ENCODE data around the gene RBMS3. TPM values are rescaled to one million over a fixed set of nuclear protein-coding genes. Genes with fewer than 3 reads are reported as not detected.

RBMS3 gene
- total RNA-seq, 4 donors from 2014 or later: 3.8 to 18.7 (median 14.6) TPM

DNA sequence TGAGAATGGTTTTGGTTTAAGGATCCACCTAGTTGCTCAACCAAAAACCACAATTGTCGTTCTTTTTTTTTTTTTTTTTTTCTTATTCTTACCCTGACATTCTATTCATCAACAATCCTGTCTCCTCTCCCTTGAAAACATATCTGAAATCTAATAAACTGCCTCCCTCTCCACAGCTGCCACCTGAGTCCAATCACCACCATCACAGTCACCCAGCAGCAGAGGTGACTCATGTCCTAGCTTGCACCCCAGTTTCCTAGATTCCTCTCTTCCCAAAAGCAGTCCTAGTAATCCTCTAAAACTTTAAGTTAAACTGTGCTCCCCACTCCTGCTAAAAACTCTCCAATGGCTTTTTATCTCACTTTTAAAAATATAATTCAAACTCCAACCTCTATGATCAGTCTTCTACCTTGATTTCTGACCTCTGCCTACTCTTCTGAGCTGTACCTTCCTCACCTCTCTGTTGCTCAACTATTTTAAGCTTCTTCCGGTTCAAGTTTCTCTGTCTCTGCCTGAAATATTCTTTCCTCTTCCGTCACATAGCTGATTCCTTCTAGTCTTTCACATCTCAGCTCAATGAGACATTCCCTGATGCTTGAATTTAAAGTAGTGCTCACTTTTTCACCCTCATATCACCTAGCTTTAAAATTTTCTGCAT lies 33.7 kb upstream of the RBMS3 start:
- intact Hi-C loops (cut with DNase I; ENCODE audit: low total_unique reads): no loop called here
- WGBS, 2 donors (ENCODE audit: low coverage in 1 of 2): 84 to 93% methylated on average over 2 to 3 of the region's 3 CpGs
- no peak for TF ChIP-seq POLR2AphosphoS5 (IDR thresholded peaks at IDR 0.05)
- TF ChIP-seq, protein P1, sequence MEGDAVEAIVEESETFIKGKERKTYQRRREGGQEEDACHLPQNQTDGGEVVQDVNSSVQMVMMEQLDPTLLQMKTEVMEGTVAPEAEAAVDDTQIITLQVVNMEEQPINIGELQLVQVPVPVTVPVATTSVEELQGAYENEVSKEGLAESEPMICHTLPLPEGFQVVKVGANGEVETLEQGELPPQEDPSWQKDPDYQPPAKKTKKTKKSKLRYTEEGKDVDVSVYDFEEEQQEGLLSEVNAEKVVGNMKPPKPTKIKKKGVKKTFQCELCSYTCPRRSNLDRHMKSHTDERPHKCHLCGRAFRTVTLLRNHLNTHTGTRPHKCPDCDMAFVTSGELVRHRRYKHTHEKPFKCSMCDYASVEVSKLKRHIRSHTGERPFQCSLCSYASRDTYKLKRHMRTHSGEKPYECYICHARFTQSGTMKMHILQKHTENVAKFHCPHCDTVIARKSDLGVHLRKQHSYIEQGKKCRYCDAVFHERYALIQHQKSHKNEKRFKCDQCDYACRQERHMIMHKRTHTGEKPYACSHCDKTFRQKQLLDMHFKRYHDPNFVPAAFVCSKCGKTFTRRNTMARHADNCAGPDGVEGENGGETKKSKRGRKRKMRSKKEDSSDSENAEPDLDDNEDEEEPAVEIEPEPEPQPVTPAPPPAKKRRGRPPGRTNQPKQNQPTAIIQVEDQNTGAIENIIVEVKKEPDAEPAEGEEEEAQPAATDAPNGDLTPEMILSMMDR (IDR thresholded peaks at IDR 0.05): no peak

DNA sequence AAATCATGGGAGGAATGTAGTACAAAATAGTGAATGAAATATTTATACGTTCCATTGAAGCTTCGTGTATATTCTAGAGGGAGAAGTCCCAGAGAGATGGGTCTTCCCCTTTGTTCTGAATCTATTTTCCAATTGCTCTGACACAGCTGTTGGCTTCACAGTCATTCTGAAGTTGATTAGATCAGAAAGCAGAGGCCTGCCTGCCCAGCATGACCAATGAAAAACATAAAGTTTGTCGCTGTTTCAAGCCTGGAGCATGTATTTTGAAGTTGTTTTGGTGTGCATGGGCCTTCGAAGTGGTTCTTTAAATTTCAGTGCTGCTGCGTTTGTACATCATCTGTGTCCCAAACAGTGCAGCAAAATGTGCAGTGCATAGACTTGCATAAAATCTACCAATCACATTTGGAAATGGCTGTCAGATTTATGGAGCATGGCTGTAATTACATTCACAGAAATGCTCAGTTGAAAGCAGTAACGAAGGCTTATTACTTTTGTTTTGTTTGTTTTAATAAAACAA lies 31.0 kb upstream of the RBMS3 start:
- TF ChIP-seq, protein P1 (IDR thresholded peaks at IDR 0.05): no peak
- no peak for TF ChIP-seq POLR2AphosphoS5 (IDR thresholded peaks at IDR 0.05)
- TF ChIP-seq EP300 (IDR thresholded peaks at IDR 0.05; ENCODE audit: low read depth): no peak
- TF ChIP-seq POLR2A (IDR thresholded peaks at IDR 0.05): no peak
- no peak for DNase-seq
- Histone ChIP-seq H3K4me1 (no peaks in the 10 kb centered on the region), H3K9me3 (no peaks in the 10 kb centered on the region), H3K27ac (no peak overlapping the region), H3K36me3 (no peaks in the 10 kb centered on the region), H3K4me3 (no peak overlapping the region), H3K27me3 (no peaks in the 10 kb centered on the region)
- in situ Hi-C loops (cut with MboI; ENCODE audit: low pct_ligation_motif_present in 1 of 4, low pct_unique_long_range_greater_than_20kb in 1 of 4, low sequenced_read_pairs in 3 of 4): no loop called here
- WGBS, 2 donors (ENCODE audit: low coverage in 1 of 2): 80 to 82% methylated on average over 6 of the region's 6 CpGs
- intact Hi-C loops (cut with DNase I; ENCODE audit: low total_unique reads): no loop called here

More for the DNA sequence above, 33.7 kb upstream of the RBMS3 start:
- H3K27me3 ChIP-seq: no peaks in the 10 kb centered on the region
- DNase-seq: no peak
- no peaks in the 10 kb centered on the region for H3K36me3 ChIP-seq
- in situ Hi-C loops (cut with MboI; ENCODE audit: low pct_ligation_motif_present in 1 of 4, low pct_unique_long_range_greater_than_20kb in 1 of 4, low sequenced_read_pairs in 3 of 4): no loop called here
- H3K27ac ChIP-seq: no peak overlapping the region
- H3K9me3 ChIP-seq: no peaks in the 10 kb centered on the region
- H3K4me3 ChIP-seq: no peak overlapping the region
- H3K4me1 ChIP-seq: no peaks in the 10 kb centered on the region

DNA sequence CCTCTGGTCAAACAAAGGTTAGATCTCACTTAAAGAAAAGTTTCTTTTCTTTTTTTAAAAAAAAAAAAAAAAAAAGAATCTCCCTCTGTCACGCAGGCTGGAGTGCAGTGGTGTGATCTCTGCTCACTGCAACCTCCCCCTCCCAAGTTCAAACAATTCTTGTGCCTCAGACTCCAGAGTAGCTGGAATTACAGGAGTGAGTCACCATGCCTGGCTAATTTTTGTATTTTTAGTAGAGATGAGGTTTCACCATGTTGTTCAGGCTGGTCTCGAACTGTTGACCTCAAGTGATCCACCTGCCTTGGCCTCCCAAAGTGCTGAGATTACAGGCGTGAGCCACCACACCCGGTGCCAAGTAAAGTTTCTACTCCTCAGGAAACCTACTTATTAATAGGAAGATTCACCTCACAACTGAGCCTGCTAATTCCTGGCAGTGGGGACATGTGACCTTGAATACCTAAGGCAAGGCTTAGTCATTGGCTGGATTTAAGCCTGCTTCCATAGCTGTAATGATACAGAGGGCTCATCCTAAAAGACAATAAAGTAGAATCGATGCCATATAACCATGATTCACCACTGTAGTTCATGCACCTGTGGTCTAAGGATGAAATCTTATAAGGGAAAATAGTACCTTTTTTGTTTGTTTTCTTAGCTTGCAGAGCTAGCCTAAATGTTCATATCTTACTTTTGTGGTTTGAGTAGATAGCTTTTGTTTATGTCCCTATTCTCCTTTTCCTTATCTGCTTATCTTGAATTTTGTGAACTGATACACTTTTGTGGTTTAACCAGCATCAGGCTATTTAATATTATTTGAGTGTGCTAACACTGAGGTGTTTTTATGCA lies 24.8 kb upstream of the RBMS3 start:
- H3K4me3 ChIP-seq: no peak overlapping the region
- intact Hi-C loops (cut with DNase I; ENCODE audit: low total_unique reads): no loop called here
- DNase-seq: no peak
- no peaks in the 10 kb centered on the region for H3K27me3 ChIP-seq
- TF ChIP-seq POLR2AphosphoS5 (IDR thresholded peaks at IDR 0.05) (no peak), POLR2A (IDR thresholded peaks at IDR 0.05) (no peak), EP300 (IDR thresholded peaks at IDR 0.05; ENCODE audit: low read depth) (no peak)
- TF ChIP-seq, protein P1 (IDR thresholded peaks at IDR 0.05): no peak
- WGBS, 2 donors (ENCODE audit: low coverage in 1 of 2): 80 to 84% methylated on average over 1 to 5 of the region's 5 CpGs
- H3K27ac ChIP-seq: no peak overlapping the region
- in situ Hi-C loops (cut with MboI; ENCODE audit: low pct_ligation_motif_present in 1 of 4, low pct_unique_long_range_greater_than_20kb in 1 of 4, low sequenced_read_pairs in 3 of 4): no loop called here
- H3K4me1 ChIP-seq: no peaks in the 10 kb centered on the region
- no peaks in the 10 kb centered on the region for H3K9me3 ChIP-seq
- no peaks in the 10 kb centered on the region for H3K36me3 ChIP-seq

DNA sequence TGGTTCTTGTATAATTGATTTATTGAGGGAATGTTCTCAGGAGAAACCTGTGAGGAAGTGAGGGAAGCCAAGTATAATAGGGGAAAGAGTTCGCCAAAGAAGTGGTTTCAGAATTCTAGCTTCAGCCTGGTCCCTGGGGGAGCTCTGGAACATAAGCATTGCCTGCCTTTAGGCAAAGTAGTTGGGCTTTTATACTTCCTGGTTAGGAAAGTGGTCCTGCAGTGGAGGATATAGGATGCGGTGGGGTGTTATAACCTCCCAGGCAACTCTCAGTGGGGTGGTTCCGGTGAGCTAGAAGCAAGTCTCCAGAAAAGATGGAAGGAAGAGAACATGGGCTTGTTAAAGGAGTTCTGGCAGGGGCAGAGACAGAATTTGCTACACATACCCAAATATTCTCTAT lies 22.7 kb upstream of the RBMS3 start:
- Histone ChIP-seq H3K4me3 (no peak overlapping the region), H3K27me3 (no peaks in the 10 kb centered on the region), H3K9me3 (no peaks in the 10 kb centered on the region), H3K36me3 (no peaks in the 10 kb centered on the region), H3K4me1 (no peaks in the 10 kb centered on the region), H3K27ac (no peak overlapping the region)
- DNase-seq: no peak
- 86 to 89% methylated on average over 3 of the region's 3 CpGs for WGBS, 2 donors (ENCODE audit: low coverage in 1 of 2)
- TF ChIP-seq POLR2AphosphoS5 (IDR thresholded peaks at IDR 0.05) (no peak), EP300 (IDR thresholded peaks at IDR 0.05; ENCODE audit: low read depth) (no peak), POLR2A (IDR thresholded peaks at IDR 0.05) (no peak)
- TF ChIP-seq, protein P1 (IDR thresholded peaks at IDR 0.05): no peak
- intact Hi-C loops (cut with DNase I; ENCODE audit: low total_unique reads): no loop called here
- in situ Hi-C loops (cut with MboI; ENCODE audit: low pct_ligation_motif_present in 1 of 4, low pct_unique_long_range_greater_than_20kb in 1 of 4, low sequenced_read_pairs in 3 of 4): no loop called here
